Astrocyte of the spinal cord (primary cell): Measurements from ENCODE around the gene RAB27B.
A peak's percentile ranks its signal among the peaks of the same experiment; 100 is the strongest.
"Not testable (repeated sequence)": the region's sequence is repeated elsewhere in the genome, so short reads cannot be mapped to it uniquely, and the experiment has no call there.

Experiments
- DNase-seq: peaks from one replicate; pipeline ENCODE4 v3.0.0; 2011; ENCODE audit warnings: low read depth, low spot score
- H3K4me3 ChIP-seq: 2 replicates; pipeline ENCODE4 v1.5.1; 2011; ENCODE audit warnings: low read depth, mild to moderate bottlenecking, low read length, moderate library complexity
- in situ Hi-C: cut with HindIII; loops from 2 replicates; pipeline ENCODE4 v1.10.0; 2017; ENCODE audit warnings: low sequenced_read_pairs
- TF ChIP-seq, protein P1 (sequence below): IDR thresholded peaks from 2 replicates; pipeline ENCODE4 v1.5.1; 2012; ENCODE audit warnings: low read depth, mild to moderate bottlenecking, low read length, inconsistent platforms

Gene RAB27B

DNA sequence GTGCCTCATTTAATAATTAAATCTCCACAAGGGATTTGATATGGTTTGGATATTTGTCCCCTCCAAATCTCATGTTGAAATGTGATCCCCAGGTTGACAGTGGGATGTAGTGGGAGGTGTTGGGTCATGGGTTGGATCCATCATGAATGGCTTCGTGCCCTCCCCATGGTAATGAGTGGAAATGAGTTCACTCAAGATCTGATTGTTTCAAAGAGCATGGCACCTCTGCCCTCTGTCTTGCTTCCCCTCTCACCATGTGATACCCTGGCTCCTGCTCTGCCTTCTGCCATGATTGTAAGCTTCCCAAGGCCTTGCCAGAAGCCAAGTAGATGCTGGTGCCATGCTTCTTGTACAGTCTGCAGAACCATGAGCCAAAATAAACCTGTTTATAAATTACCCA, 15.0 kb upstream of the RAB27B start:
- in situ Hi-C loops, result no loop called here
- TF ChIP-seq, protein P1, sequence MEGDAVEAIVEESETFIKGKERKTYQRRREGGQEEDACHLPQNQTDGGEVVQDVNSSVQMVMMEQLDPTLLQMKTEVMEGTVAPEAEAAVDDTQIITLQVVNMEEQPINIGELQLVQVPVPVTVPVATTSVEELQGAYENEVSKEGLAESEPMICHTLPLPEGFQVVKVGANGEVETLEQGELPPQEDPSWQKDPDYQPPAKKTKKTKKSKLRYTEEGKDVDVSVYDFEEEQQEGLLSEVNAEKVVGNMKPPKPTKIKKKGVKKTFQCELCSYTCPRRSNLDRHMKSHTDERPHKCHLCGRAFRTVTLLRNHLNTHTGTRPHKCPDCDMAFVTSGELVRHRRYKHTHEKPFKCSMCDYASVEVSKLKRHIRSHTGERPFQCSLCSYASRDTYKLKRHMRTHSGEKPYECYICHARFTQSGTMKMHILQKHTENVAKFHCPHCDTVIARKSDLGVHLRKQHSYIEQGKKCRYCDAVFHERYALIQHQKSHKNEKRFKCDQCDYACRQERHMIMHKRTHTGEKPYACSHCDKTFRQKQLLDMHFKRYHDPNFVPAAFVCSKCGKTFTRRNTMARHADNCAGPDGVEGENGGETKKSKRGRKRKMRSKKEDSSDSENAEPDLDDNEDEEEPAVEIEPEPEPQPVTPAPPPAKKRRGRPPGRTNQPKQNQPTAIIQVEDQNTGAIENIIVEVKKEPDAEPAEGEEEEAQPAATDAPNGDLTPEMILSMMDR, result no peak
- H3K4me3 ChIP-seq, result no peak overlapping the region
- DNase-seq, result no peak

DNA sequence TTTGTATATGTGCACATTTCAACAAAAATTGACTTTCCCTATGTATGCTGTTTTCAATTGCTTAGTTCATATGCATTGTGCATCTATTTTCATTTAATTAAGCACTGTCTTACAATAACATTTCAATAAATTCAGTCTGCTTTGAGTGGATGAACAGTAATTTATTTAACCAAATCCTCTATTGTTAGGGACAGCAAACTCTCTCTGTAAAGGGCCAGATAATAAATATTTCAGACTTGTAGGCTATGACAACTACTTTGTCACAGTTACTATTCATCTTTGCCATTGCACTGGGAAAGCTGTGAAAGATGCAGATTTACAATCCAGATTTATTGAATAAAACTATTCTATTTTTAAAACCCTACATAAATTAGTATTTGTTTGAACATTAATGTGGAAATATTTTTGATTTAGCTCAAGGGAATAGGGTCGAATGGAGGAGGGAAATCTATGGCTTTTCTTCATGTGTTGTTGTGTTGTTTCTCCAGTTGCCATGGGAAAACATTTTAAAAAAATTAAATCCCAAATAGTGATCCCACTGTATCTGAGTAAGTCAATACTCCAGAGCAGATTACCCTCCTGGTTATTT, 14.2 kb upstream of the RAB27B start:
- TF ChIP-seq, protein P1, result no peak
- no peak for DNase-seq
- in situ Hi-C loops, result no loop called here
- no peak overlapping the region for H3K4me3 ChIP-seq

DNA sequence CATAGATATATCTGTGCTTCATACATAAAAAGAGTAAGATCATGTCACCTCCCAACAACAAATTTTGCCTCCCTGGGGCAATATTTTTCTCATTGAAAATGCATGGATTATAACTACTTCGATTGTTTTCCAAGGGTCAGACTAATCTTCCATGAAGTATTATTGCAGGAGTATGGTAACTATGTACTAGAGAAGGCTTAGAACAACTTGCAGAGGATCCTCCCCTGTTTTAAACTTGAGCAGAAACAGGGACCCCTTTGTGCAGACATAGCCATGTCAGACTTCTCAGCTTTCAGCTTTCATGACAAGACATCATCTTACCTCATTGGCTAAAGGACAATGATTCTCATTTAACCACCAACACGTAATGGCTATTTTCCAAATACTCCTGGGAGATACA, 13.2 kb upstream of the RAB27B start:
- in situ Hi-C loops, result no loop called here
- TF ChIP-seq, protein P1, result no peak
- DNase-seq, result no peak

DNA sequence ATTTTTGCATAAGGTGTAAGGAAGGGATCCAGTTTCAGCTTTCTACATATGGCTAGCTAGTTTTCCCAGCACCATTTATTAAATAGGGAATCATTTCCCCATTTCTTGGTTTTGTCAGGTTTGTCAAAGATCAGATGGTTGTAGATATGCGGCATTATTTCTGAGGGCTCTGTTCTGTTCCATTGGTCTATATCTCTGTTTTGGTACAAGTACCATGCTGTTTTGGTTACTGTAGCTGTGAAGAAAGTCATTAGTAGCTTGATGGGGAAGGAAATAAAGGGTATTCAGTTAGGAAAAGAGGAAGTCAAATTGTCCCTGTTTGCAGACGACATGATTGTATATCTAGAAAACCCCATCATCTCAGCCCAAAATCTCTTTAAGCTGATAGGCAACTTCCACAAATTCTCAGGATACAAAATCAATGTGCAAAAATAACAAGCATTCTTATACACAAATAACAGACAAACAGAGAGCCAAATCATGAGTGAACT, 7.4 kb upstream of the RAB27B start:
- H3K4me3 ChIP-seq, DNase-seq, in situ Hi-C loops: not testable (repeated sequence)

More for the DNA sequence above, 13.2 kb upstream of the RAB27B start:
- H3K4me3 ChIP-seq, result no peak overlapping the region

DNA sequence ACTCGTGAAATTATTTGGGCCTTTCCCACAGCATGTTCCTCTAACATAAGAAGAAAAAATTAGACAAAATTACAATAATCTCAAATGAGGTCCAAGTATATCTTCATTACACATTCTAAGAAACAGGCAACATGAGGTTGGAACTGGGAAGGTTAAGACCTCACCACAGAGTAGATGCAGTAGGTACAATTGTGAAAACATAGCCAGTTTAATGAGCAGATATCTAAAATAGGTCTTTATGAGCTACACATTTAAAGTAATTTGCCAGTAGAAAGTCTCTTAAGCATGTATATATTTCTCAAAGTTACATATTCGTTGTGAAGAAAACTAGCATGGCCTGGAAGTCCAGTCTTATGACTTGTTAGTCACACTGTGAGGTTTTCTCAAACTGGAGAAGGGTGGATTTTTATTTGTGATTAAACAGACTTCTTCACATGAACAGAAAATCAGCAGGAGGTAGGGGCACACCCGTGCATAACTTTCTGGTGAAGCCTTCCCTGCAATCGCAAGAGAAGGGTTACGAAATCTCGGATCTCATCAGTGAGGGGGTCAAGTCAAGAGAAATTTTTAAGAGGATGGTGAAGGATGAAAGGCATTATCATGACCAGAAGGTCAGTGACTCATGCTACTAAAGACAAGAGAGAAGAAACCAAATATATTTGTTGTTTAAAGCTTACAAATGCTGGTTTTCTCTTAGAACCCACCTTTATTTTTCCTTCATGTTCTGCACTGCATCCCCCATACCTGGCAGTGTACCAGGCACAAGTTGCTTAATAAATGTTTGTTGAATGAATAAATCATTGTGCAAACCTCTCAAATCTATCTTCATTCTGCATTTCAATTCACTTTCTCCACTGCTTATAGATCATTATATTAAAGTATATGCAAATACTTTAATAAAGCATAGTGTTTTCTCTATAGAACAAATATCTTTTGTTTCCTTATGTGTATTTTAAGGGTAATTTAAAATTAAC, 5.1 kb upstream of the RAB27B start:
- DNase-seq, result peak; percentile 95
- H3K4me3 ChIP-seq, result no peak overlapping the region
- in situ Hi-C loops, result no loop called here
- TF ChIP-seq, protein P1, result no peak

DNA sequence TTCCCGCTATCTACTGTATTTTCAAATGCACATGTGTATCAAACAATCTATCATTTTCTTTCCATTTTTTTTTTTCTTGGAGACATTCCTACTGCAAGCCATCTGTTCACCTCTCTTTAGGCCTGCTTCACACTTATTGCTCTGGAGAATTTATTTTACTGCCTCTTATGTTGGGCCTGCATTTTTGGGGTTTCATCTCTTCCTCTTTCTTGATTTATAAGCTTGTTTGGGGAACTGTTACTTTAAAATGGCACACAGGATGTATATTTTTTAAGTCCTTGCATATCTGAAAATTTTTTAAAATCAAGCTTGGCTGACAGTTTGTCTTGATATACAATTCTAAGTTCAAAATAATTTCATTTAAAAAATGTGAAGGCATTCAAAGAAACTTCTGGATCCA, 3.5 kb upstream of the RAB27B start:
- no peak for DNase-seq
- in situ Hi-C loops, result no loop called here
- H3K4me3 ChIP-seq, result no peak overlapping the region
- TF ChIP-seq, protein P1, result no peak
